CD4-positive, alpha-beta T cell (primary cell): ENCODE results near the gene IL31RA. TPM values are rescaled to one million over a fixed set of nuclear protein-coding genes. Genes with fewer than 3 reads are reported as not detected.

Experiments
- ATAC-seq: fragments of 200-7000 bp; cut with Tn5 transposase; one replicate; pipeline ENCODE4 v1.10.0; 2022; ENCODE audit warnings: mild to moderate bottlenecking; ENCODE audit not compliant: poor library complexity
- CTCF ChIA-PET: fragments of 350-600 bp; sonication (Branson Sonifier 250); formaldehyde crosslinking; loops from one replicate; lab custom pipeline; 2021; ENCODE audit warnings: antibody characterized with exemption, inconsistent platforms; lab: Charles Lee
- POLR2A ChIA-PET: fragments of 350-600 bp; sonication (Branson Sonifier 250); formaldehyde crosslinking; loops from one replicate; lab custom pipeline; 2021; ENCODE audit warnings: antibody characterized with exemption, inconsistent platforms; lab: Charles Lee
- DNase-seq, 14 experiments: peaks; one replicate each; pipeline ENCODE4 v3.0.0-alpha.2; 2013 to 2020; ENCODE audit warnings: mixed read lengths in 2 of 14
- H3K27ac ChIP-seq, 2 donors: one replicate each; pipeline versions ENCODE4 v1.5.1 to v1.7.0; 2013; ENCODE audit warnings: low read length in 2 of 2, low read depth in 1 of 2, mild to moderate bottlenecking in 1 of 2
- H3K27me3 ChIP-seq, 2 experiments: 1 replicate in 1 of 2; 2 replicates in 1 of 2; pipeline versions ENCODE4 v1.6.1 to v1.7.0; 2013; ENCODE audit warnings: low read length in 2 of 2, control low read depth in 1 of 2, mild to moderate bottlenecking in 1 of 2, moderate library complexity in 1 of 2; ENCODE audit not compliant: insufficient read depth in 2 of 2, control insufficient read depth in 1 of 2
- H3K36me3 ChIP-seq: one replicate; pipeline ENCODE4 v1.6.1; 2013; ENCODE audit warnings: low read length, control low read depth; ENCODE audit not compliant: insufficient read depth
- H3K4me1 ChIP-seq: one replicate; pipeline ENCODE4 v1.6.1; 2013; ENCODE audit warnings: low read length, control low read depth; ENCODE audit not compliant: insufficient read depth
- H3K4me3 ChIP-seq: one replicate; pipeline ENCODE4 v1.5.1; 2013; ENCODE audit warnings: mild to moderate bottlenecking, low read length, moderate library complexity
- H3K9me3 ChIP-seq, 2 experiments: 1 replicate in 1 of 2; 2 replicates in 1 of 2; pipeline versions ENCODE4 v1.6.1 to v1.7.0; 2013; ENCODE audit warnings: low read length in 2 of 2, mild to moderate bottlenecking in 2 of 2, control low read depth in 1 of 2, moderate library complexity in 1 of 2; ENCODE audit not compliant: control insufficient read depth in 1 of 2, insufficient read depth in 1 of 2
- H3K27ac Mint-ChIP-seq: one replicate; pipeline ENCODE4 v1.8.0; 2020; ENCODE audit warnings: mixed read lengths
- H3K27me3 Mint-ChIP-seq: one replicate; pipeline ENCODE4 v1.8.0; 2021; ENCODE audit warnings: mixed read lengths
- H3K36me3 Mint-ChIP-seq: one replicate; pipeline ENCODE4 v1.8.0; 2021; ENCODE audit warnings: low read depth, mixed read lengths
- H3K4me1 Mint-ChIP-seq: one replicate; pipeline ENCODE4 v1.8.0; 2021; ENCODE audit warnings: low read depth, mixed read lengths
- H3K4me3 Mint-ChIP-seq: one replicate; pipeline ENCODE4 v1.8.0; 2020; ENCODE audit warnings: mild to moderate bottlenecking, mixed read lengths
- H3K9me3 Mint-ChIP-seq: one replicate; pipeline ENCODE4 v1.8.0; 2020; ENCODE audit warnings: mixed read lengths
- CTCF ChIP-seq: fragments of 200-600 bp; IDR thresholded peaks from one replicate; pipeline ENCODE4 v1.8.0; 2022; ENCODE audit warnings: antibody characterized with exemption, mild to moderate bottlenecking
- intact Hi-C, 2 experiments: fragments of 100-400 bp; cut with DNase I in 1 of 2; cut with micrococcal nuclease in 1 of 2; formaldehyde crosslinking; loops; one replicate each; pipeline versions ENCODE4 v1.15.1 to v1.9.0; 2023 to 2025; cut with DNase I, micrococcal nuclease
- total RNA-seq, 174 experiments: library from RNA in 2 of 174; stranded (reverse) in 2 of 174; gene quantifications; one replicate each; pipeline ENCODE4 v1.2.3 and lab custom pipeline; 2021 to 2026

Gene IL31RA
- total RNA-seq, 2 experiments from 2014 or later, result not detected

DNA sequence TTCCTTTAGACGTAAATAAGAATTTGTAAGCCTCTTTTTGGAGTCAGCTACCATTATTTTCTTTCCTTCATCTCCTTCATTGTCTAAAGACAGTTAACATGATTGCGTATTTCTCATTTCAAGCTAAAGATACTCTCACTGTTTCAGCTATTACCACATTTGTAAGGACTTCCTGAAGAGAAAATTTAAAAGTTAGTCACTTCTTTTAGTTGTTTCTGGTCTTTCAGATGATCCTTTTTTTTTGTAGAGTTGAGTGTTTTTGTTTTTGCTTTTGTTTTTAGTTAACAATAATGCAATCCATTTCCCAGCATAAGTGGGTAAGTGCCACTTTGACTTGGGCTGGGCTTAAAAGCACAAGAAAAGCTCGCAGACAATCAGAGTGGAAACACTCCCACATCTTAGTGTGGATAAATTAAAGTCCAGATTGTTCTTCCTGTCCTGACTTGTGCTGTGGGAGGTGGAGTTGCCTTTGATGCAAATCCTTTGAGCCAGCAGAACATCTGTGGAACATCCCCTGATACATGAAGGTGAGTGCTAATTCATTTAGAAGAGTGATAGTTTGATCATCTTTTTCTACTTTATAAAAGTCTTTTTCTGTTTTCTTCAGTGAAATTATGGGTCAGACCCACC, 2.0 kb downstream of the IL31RA start:
- H3K27me3 ChIP-seq, result no peaks in the 10 kb centered on the region
- peaks cover 26% of the 10 kb centered on the region for H3K4me1 ChIP-seq
- H3K9me3 ChIP-seq, result no peaks in the 10 kb centered on the region
- ChIA-PET CTCF (interaction anchor here (0.9 kb wide), 1 partner anchor 88 kb away, joined by 3 read pairs; no protein-coding TSS in a partner anchor), POLR2A (interaction anchor here (0.7 kb wide), 1 partner anchor 250 kb away, joined by 3 read pairs; no protein-coding TSS in a partner anchor)
- no peak overlapping the region for H3K4me3 Mint-ChIP-seq
- no peaks in the 10 kb centered on the region for H3K36me3 ChIP-seq
- H3K4me3 ChIP-seq, result no peak overlapping the region
- TF ChIP-seq CTCF, result no peak
- ATAC-seq, result no peak
- peaks cover 9% of the 10 kb centered on the region for H3K27me3 Mint-ChIP-seq
- H3K9me3 Mint-ChIP-seq, result no peaks in the 10 kb centered on the region
- H3K27ac ChIP-seq, result no peak overlapping the region
- H3K36me3 Mint-ChIP-seq, result no peaks in the 10 kb centered on the region
- H3K4me1 Mint-ChIP-seq, result peaks cover 32% of the 10 kb centered on the region
- DNase-seq, result no peak
- intact Hi-C loops, result no loop called here
- no peak overlapping the region for H3K27ac Mint-ChIP-seq

- Mint-ChIP-seq H3K27me3 (peaks cover 9% of the 10 kb centered on the region), H3K4me3 (no peak overlapping the region), H3K4me1 (peaks cover 32% of the 10 kb centered on the region), H3K27ac (no peak overlapping the region), H3K9me3 (no peaks in the 10 kb centered on the region), H3K36me3 (no peaks in the 10 kb centered on the region)
- no peaks in the 10 kb centered on the region for H3K27me3 ChIP-seq
- peaks cover 26% of the 10 kb centered on the region for H3K4me1 ChIP-seq
- no peaks in the 10 kb centered on the region for H3K36me3 ChIP-seq
- CTCF ChIA-PET, result no interaction called here
- no peak overlapping the region for H3K4me3 ChIP-seq
- no peak for TF ChIP-seq CTCF
- intact Hi-C loops, result no loop called here
- ATAC-seq (no peak), DNase-seq (no peak)
- POLR2A ChIA-PET, result no interaction called here
- no peaks in the 10 kb centered on the region for H3K9me3 ChIP-seq
- no peak overlapping the region for H3K27ac ChIP-seq
Observed at GRCh38 chr5:55853818-55854217, 2.7 kb downstream of the IL31RA start.

DNA sequence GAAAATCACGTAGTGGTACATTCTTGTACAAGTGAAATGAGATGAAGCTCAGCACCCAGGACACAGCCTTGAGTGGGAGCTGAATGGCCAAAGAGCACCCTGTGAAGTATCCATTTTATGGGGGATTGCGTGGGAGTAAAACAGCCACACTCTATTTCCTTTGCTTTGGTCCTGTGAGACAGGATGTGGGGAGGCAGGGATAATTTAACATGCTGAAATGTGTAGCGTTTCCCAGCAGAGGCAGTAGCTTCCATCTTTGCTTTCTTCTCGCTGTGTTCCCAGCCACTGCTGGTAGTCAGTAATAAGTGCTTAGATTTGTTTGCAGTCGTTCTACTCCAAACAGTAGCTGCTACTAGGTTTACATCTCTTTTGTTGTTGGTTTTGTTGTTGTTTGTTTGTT, 4.4 kb downstream of the IL31RA start:
- intact Hi-C loops, result no loop called here

More for the DNA sequence above, 4.4 kb downstream of the IL31RA start:
- Histone ChIP-seq H3K36me3 (no peaks in the 10 kb centered on the region), H3K4me3 (no peak overlapping the region), H3K9me3 (no peaks in the 10 kb centered on the region), H3K27ac (no peak overlapping the region), H3K27me3 (no peaks in the 10 kb centered on the region), H3K4me1 (peaks cover 26% of the 10 kb centered on the region)
- POLR2A ChIA-PET, result interaction anchor here (1.3 kb wide), 1 partner anchor 14 kb away, joined by 4 read pairs; no protein-coding TSS in a partner anchor
- Mint-ChIP-seq H3K27ac (no peak overlapping the region), H3K27me3 (peaks cover 4% of the 10 kb centered on the region), H3K4me3 (no peak overlapping the region), H3K36me3 (no peaks in the 10 kb centered on the region), H3K4me1 (peaks cover 32% of the 10 kb centered on the region), H3K9me3 (no peaks in the 10 kb centered on the region)
- CTCF ChIA-PET, result no interaction called here
- ATAC-seq (no peak), DNase-seq (peak in 3 of 14 experiments; percentile 4 to 35 (median 13))
- no peak for TF ChIP-seq CTCF
